Sigmoid colon (tissue), 4 donors: ENCODE data around the gene DDX31.

ENCODE experiments used
- CTCF ChIP-seq, 4 experiments: fragments of 450-650 bp in 3 of 4; fragments of 200-600 bp in 1 of 4; IDR thresholded peaks; one replicate each; pipeline ENCODE4 v1.5.1; 2016 to 2019; ENCODE audit warnings: antibody characterized with exemption in 4 of 4, mild to moderate bottlenecking in 3 of 4, moderate library complexity in 2 of 4
- EP300 ChIP-seq, 4 donors: sonication (generic); formaldehyde crosslinking; IDR thresholded peaks; one replicate each; pipeline ENCODE4 v1.6.1; 2017; ENCODE audit warnings: antibody characterized with exemption in 4 of 4
- POLR2AphosphoS5 ChIP-seq, 4 donors: sonication (generic); formaldehyde crosslinking; IDR thresholded peaks; one replicate each; pipeline ENCODE4 v1.6.1; 2017; ENCODE audit warnings: antibody characterized with exemption in 4 of 4

GRCh38 chr9:132672413-132672690 is 2.6 kb upstream of the DDX31 start:
- TF ChIP-seq EP300 (IDR thresholded peaks at IDR 0.05), result no peak
- TF ChIP-seq POLR2AphosphoS5 (IDR thresholded peaks at IDR 0.05), result no peak
- TF ChIP-seq CTCF (IDR thresholded peaks at IDR 0.05), result no peak
